H1 (cell line): Measurements from ENCODE around the gene RNF126. TPM values are rescaled to one million over a fixed set of nuclear protein-coding genes. Genes with fewer than 3 reads are reported as not detected.

ENCODE experiments used
- CTCF ChIA-PET: fragments of 300-600 bp; sonication (Branson Sonifier 250); formaldehyde crosslinking; loops from one replicate; lab custom pipeline; 2021; ENCODE audit not compliant: partially characterized antibody; lab: Charles Lee
- POLR2A ChIA-PET: fragments of 300-600 bp; sonication (Branson Sonifier 250); formaldehyde crosslinking; loops from one replicate; lab custom pipeline; 2021; ENCODE audit warnings: inconsistent platforms; ENCODE audit not compliant: partially characterized antibody; lab: Charles Lee
- DNase-seq, 2 experiments: peaks; one replicate each; pipeline versions ENCODE4 v3.0.0 to v3.0.0-alpha.2; 2010 to 2022; ENCODE audit warnings: low spot score in 2 of 2, low read depth in 1 of 2, mixed read lengths in 1 of 2
- FAIRE-seq: peaks from 2 replicates; lab custom pipeline; 2011; peaks lifted over from hg19 to GRCh38; lab: Jason Lieb, UNC
- H2AFZ ChIP-seq: 2 replicates; pipeline ENCODE4 v1.8.1; 2012; ENCODE audit warnings: low read length, inconsistent platforms
- H2AK5ac ChIP-seq: 2 replicates; pipeline ENCODE4 v1.6.1; 2013; ENCODE audit warnings: low read depth, low read length
- H2BK120ac ChIP-seq: replicated peaks from 2 replicates; pipeline ENCODE3; 2013; ENCODE audit warnings: low read depth, low read length, inconsistent platforms
- H2BK12ac ChIP-seq: 2 replicates; pipeline ENCODE4 v1.6.1; 2013; ENCODE audit warnings: low read depth, low read length
- H2BK15ac ChIP-seq: 2 replicates; pipeline ENCODE4 v1.6.1; 2013; ENCODE audit warnings: low read length
- H2BK20ac ChIP-seq: 2 replicates; pipeline ENCODE4 v1.6.1; 2013; ENCODE audit warnings: low read length
- H2BK5ac ChIP-seq: 2 replicates; pipeline ENCODE4 v1.6.1; 2013; ENCODE audit warnings: low read depth, low read length
- H3K14ac ChIP-seq: 2 replicates; pipeline ENCODE4 v1.6.1; 2013; ENCODE audit warnings: inconsistent platforms; ENCODE audit not compliant: insufficient read length
- H3K18ac ChIP-seq: 2 replicates; pipeline ENCODE4 v1.6.1; 2013; ENCODE audit warnings: low read length; ENCODE audit errors: extremely low read depth
- H3K23ac ChIP-seq: 2 replicates; pipeline ENCODE4 v1.6.1; 2013; ENCODE audit warnings: inconsistent platforms; ENCODE audit not compliant: insufficient read length
- H3K23me2 ChIP-seq: 2 replicates; pipeline ENCODE4 v1.6.1; 2013; ENCODE audit warnings: low read depth, low read length
- H3K27ac ChIP-seq: 2 replicates; pipeline ENCODE4 v1.6.1; 2011; ENCODE audit warnings: low read depth, low read length, inconsistent platforms
- H3K27me3 ChIP-seq, 4 experiments: replicated peaks in 1 of 4; 1 replicate in 1 of 4; 2 replicates in 3 of 4; pipeline versions ENCODE4 v1.6.1 to v1.8.1; 2011 to 2013; ENCODE audit warnings: low read length in 3 of 4, mild to moderate bottlenecking in 3 of 4, inconsistent platforms in 2 of 4, mixed read lengths in 2 of 4, moderate library complexity in 1 of 4; ENCODE audit not compliant: control insufficient read depth in 3 of 4, insufficient read depth in 3 of 4; ENCODE audit errors: extremely low read depth in 1 of 4
- H3K36me3 ChIP-seq, 4 experiments: 2 replicates each; pipeline versions ENCODE4 v1.6.1 to v1.8.1; 2011 to 2013; ENCODE audit warnings: mild to moderate bottlenecking in 4 of 4, low read length in 3 of 4, moderate library complexity in 2 of 4, control low read depth in 1 of 4, inconsistent platforms in 1 of 4; ENCODE audit not compliant: insufficient read depth in 4 of 4, control insufficient read depth in 2 of 4
- H3K4ac ChIP-seq: replicated peaks from 2 replicates; pipeline ENCODE3; 2013; ENCODE audit warnings: low read length, low read depth, mixed read lengths, inconsistent platforms; ENCODE audit not compliant: insufficient read length
- H3K4me1 ChIP-seq, 4 experiments: replicated peaks in 1 of 4; 1 replicate in 1 of 4; 2 replicates in 3 of 4; pipeline versions ENCODE4 v1.6.1 to v1.8.1; 2011 to 2013; ENCODE audit warnings: low read length in 3 of 4, inconsistent platforms in 2 of 4, mixed read lengths in 1 of 4; ENCODE audit not compliant: insufficient read depth in 4 of 4, control insufficient read depth in 3 of 4
- H3K4me2 ChIP-seq, 2 experiments: 2 replicates each; pipeline versions ENCODE4 v1.6.1 to v1.8.1; 2011 to 2013; ENCODE audit warnings: low read depth in 2 of 2, low read length in 2 of 2, control low read depth in 1 of 2, inconsistent platforms in 1 of 2, mild to moderate bottlenecking in 1 of 2; ENCODE audit not compliant: insufficient read depth in 1 of 2
- H3K4me3 ChIP-seq, 4 experiments: fragments of 200-600, 300-600 bp in 1 of 4; sonication (generic), shearing (Covaris generic), sonication (Bioruptor Twin) in 1 of 4; 2 replicates each; pipeline versions ENCODE4 v1.5.1 to v1.8.1; 2011 to 2016; ENCODE audit warnings: low read length in 4 of 4, low read depth in 3 of 4, control low read depth in 2 of 4, inconsistent platforms in 2 of 4, mild to moderate bottlenecking in 2 of 4, mixed read lengths in 1 of 4, moderate library complexity in 1 of 4; ENCODE audit not compliant: insufficient read depth in 2 of 4; ENCODE audit errors: extremely low read depth in 1 of 4
- H3K56ac ChIP-seq: replicated peaks from 2 replicates; pipeline ENCODE3; 2013; ENCODE audit warnings: low read depth, mild to moderate bottlenecking, mixed read lengths, low read length, inconsistent platforms; ENCODE audit not compliant: insufficient read length
- H3K79me1 ChIP-seq: 2 replicates; pipeline ENCODE4 v1.6.1; 2013; ENCODE audit warnings: low read depth, low read length, control low read depth
- H3K79me2 ChIP-seq, 2 experiments: 2 replicates each; pipeline versions ENCODE4 v1.6.1 to v1.8.1; 2012 to 2013; ENCODE audit warnings: low read length in 2 of 2, mild to moderate bottlenecking in 2 of 2, inconsistent platforms in 1 of 2; ENCODE audit not compliant: insufficient read depth in 2 of 2, control insufficient read depth in 1 of 2
- H3K9ac ChIP-seq, 4 experiments: replicated peaks in 1 of 4; 1 replicate in 1 of 4; 2 replicates in 3 of 4; pipeline versions ENCODE4 v1.6.1 to v1.8.1; 2011 to 2013; ENCODE audit warnings: low read depth in 3 of 4, low read length in 3 of 4, control low read depth in 2 of 4, mild to moderate bottlenecking in 2 of 4, moderate library complexity in 2 of 4, inconsistent platforms in 1 of 4; ENCODE audit errors: extremely low read depth in 1 of 4
- H3K9me3 ChIP-seq, 2 experiments: 2 replicates each; pipeline versions ENCODE4 v1.6.1 to v1.8.1; 2012 to 2013; ENCODE audit warnings: mild to moderate bottlenecking in 2 of 2, moderate library complexity in 2 of 2, control low read depth in 1 of 2, inconsistent platforms in 1 of 2, low read depth in 1 of 2, low read length in 1 of 2, mixed read lengths in 1 of 2; ENCODE audit not compliant: insufficient read depth in 2 of 2
- H4K20me1 ChIP-seq, 2 experiments: replicated peaks in 1 of 2; 2 replicates each; pipeline versions ENCODE3 to v1.8.1; 2011 to 2013; ENCODE audit warnings: inconsistent platforms in 2 of 2, low read length in 2 of 2, mild to moderate bottlenecking in 1 of 2; ENCODE audit not compliant: insufficient read depth in 2 of 2, control insufficient read depth in 1 of 2
- H4K5ac ChIP-seq: 2 replicates; pipeline ENCODE4 v1.6.1; 2013; ENCODE audit warnings: low read length, low read depth, mixed read lengths, inconsistent platforms; ENCODE audit not compliant: insufficient read length
- H4K8ac ChIP-seq: 2 replicates; pipeline ENCODE4 v1.8.0; 2013; ENCODE audit warnings: mild to moderate bottlenecking, moderate library complexity, low read length, inconsistent platforms; ENCODE audit not compliant: insufficient read depth; ENCODE audit errors: extremely low read depth
- H4K91ac ChIP-seq: replicated peaks from 2 replicates; pipeline ENCODE3; 2013; ENCODE audit warnings: low read length, mixed read lengths, inconsistent platforms; ENCODE audit not compliant: insufficient read length
- BRCA1 ChIP-seq: IDR thresholded peaks from 2 replicates; pipeline ENCODE4 v1.6.1; 2012; ENCODE audit warnings: low read depth, low read length, improper control_type of control experiment
- CBX8 ChIP-seq: fragments of 300-800, 300-1000 bp; sonication (generic); IDR thresholded peaks from 2 replicates; pipeline ENCODE4 v1.7.1; 2016; ENCODE audit warnings: low read depth, low read length, borderline replicate concordance
- CEBPB ChIP-seq: IDR thresholded peaks from 2 replicates; pipeline ENCODE4 v1.6.1; 2012; ENCODE audit warnings: low read depth, low read length
- CHD2 ChIP-seq: IDR thresholded peaks from 2 replicates; pipeline ENCODE4 v1.6.1; 2012; ENCODE audit warnings: low read length, improper control_type of control experiment
- EP300 ChIP-seq, 2 experiments: IDR thresholded peaks; 1 replicate in 1 of 2; 2 replicates in 1 of 2; pipeline ENCODE4 v1.6.1; 2011 to 2012; ENCODE audit warnings: low read depth in 2 of 2, low read length in 2 of 2, mild to moderate bottlenecking in 2 of 2, borderline replicate concordance in 1 of 2, inconsistent platforms in 1 of 2, moderate library complexity in 1 of 2
- EZH2 ChIP-seq: fragments of 200-600 bp; sonication (generic); IDR thresholded peaks from 2 replicates; pipeline ENCODE4 v1.7.1; 2012; ENCODE audit warnings: low read depth, mild to moderate bottlenecking, moderate library complexity, low read length, inconsistent platforms; ENCODE audit not compliant: severe bottlenecking
- MAFK ChIP-seq: IDR thresholded peaks from 2 replicates; pipeline ENCODE4 v1.6.1; 2012; ENCODE audit warnings: low read depth, mild to moderate bottlenecking, improper control_type of control experiment, low read length
- NRF1 ChIP-seq: IDR thresholded peaks from 2 replicates; pipeline ENCODE4 v1.6.1; 2011; ENCODE audit warnings: mild to moderate bottlenecking, low read depth, low read length, improper control_type of control experiment
- POLR2A ChIP-seq, 2 experiments: IDR thresholded peaks; 1 replicate in 1 of 2; 2 replicates in 1 of 2; pipeline ENCODE4 v1.6.1; 2011; ENCODE audit warnings: low read depth in 2 of 2, low read length in 2 of 2, mild to moderate bottlenecking in 2 of 2; ENCODE audit errors: control extremely low read depth in 1 of 2
- POLR2AphosphoS5 ChIP-seq: IDR thresholded peaks from 2 replicates; pipeline ENCODE4 v1.6.1; 2011; ENCODE audit warnings: low read depth, low read length
- POU5F1 ChIP-seq: IDR thresholded peaks from 2 replicates; pipeline ENCODE4 v1.6.1; 2011; ENCODE audit warnings: low read depth, mild to moderate bottlenecking, low read length, moderate library complexity
- SIX5 ChIP-seq: IDR thresholded peaks from 2 replicates; pipeline ENCODE4 v1.6.1; 2011; ENCODE audit warnings: mild to moderate bottlenecking, low read depth, low read length
- SRF ChIP-seq: IDR thresholded peaks from 2 replicates; pipeline ENCODE4 v1.6.1; 2011; ENCODE audit warnings: mild to moderate bottlenecking, low read depth, low read length, moderate library complexity
- TBP ChIP-seq: IDR thresholded peaks from 2 replicates; pipeline ENCODE4 v1.6.1; 2011; ENCODE audit warnings: low read depth, low read length, improper control_type of control experiment
- WGBS, 2 experiments: shearing (Covaris generic) in 1 of 2; methylation state at CpG; one replicate each; pipeline versions ENCODE4 v1.1.6 to v1.1.7; 2013 to 2015; ENCODE audit warnings: low lambda C conversion rate in 2 of 2, mixed read lengths in 2 of 2, inconsistent platforms in 1 of 2, low coverage in 1 of 2, missing lambda C conversion rate in 1 of 2; ENCODE audit not compliant: insufficient replicate concordance in 2 of 2, insufficient coverage in 1 of 2, insufficient read length in 1 of 2; ENCODE audit errors: extremely low coverage in 1 of 2, missing lambda C conversion rate in 1 of 2; 5-methylcytosine and 5-hydroxymethylcytosine counted together
- polyA plus RNA-seq, 7 experiments: library from polyadenylated mRNA; depleted of rRNA in 3 of 7; stranded (reverse) in 5 of 7; unstranded in 2 of 7; fragments of >200 nt in 5 of 7; fragments of 200-250 nt in 2 of 7; gene quantifications; 1 replicate in 5 of 7; 2 replicates in 1 of 7; 4 replicates in 1 of 7; pipeline versions ENCODE4 v1.2.1 to v1.2.3, GENCODE V29; 2011 to 2013; ENCODE audit warnings: missing spikeins in 2 of 7, mixed read lengths in 2 of 7
- total RNA-seq: library from RNA; stranded (reverse); fragmentation: NEBNext Ultra II Directional; extraction: Animal tissue kit (Norgen Biotek cat#: 25700); gene quantifications from 2 replicates; pipeline ENCODE4 v1.2.1, GENCODE V29; 2021

RNF126 gene
- total and polyA plus RNA-seq, 2 of the 8 experiments (the other 6 are each of a cell fraction or from before 2014, with no cell fraction given) = 21.8 to 68.0 TPM

GRCh38 chr19:624433-625109 lies 38.4 kb downstream of the RNF126 start:
- H3K27ac ChIP-seq = no peak overlapping the region
- CTCF ChIA-PET = interaction anchor here (0.9 to 3.4 kb wide), 3 partner anchors 31 to 83 kb away, joined by 3 to 12 read pairs (median 4); no protein-coding TSS in a partner anchor
- H3K36me3 ChIP-seq = peaks cover 2 to 46% (median 24%) of the 10 kb centered on the region in 4 experiments
- TF ChIP-seq EP300 (IDR thresholded peaks at IDR 0.05; ENCODE audit: borderline replicate concordance in 1 of 2, low read depth in 2 of 2, low read length in 2 of 2) (no peak), SIX5 (no peak), NRF1 (no peak), EZH2 (no peak), TBP (no peak), CBX8 (no peak), POLR2AphosphoS5 (no peak), POLR2A (IDR thresholded peaks at IDR 0.05; ENCODE audit: control extremely low read depth in 1 of 2, low read depth in 2 of 2, low read length in 2 of 2) (no peak), CHD2 (no peak), CEBPB (no peak), BRCA1 (no peak), MAFK (no peak), POU5F1 (no peak), SRF (no peak)

More at GRCh38 chr19:624433-625109, 38.4 kb downstream of the RNF126 start:
- H2AFZ ChIP-seq = no peak overlapping the region
- no peak overlapping the region for H2BK12ac ChIP-seq
- no peak overlapping the region for H3K18ac ChIP-seq
- H4K91ac ChIP-seq = no peak overlapping the region
- H4K8ac ChIP-seq = no peak overlapping the region
- no peaks in the 10 kb centered on the region for H3K4me1 ChIP-seq
- H3K14ac ChIP-seq = no peak overlapping the region
- peaks cover 3 to 11% of the 10 kb centered on the region in 2 experiments for H4K20me1 ChIP-seq
- no peak overlapping the region for H3K23ac ChIP-seq
- H2BK20ac ChIP-seq = no peak overlapping the region
- no peaks in the 10 kb centered on the region; the same call in 1 of the 2 replicates for H3K79me1 ChIP-seq
- no peak overlapping the region for H4K5ac ChIP-seq
- FAIRE-seq (no peak), DNase-seq (no peak)
- H2AK5ac ChIP-seq = no peak overlapping the region
- no peak overlapping the region for H3K4me2 ChIP-seq
- H3K9me3 ChIP-seq = no peaks in the 10 kb centered on the region
- H2BK5ac ChIP-seq = no peak overlapping the region; the same call in 1 of the 2 replicates
- H2BK120ac ChIP-seq = no peak overlapping the region
- no peak overlapping the region for H3K9ac ChIP-seq
- no peak overlapping the region for H3K56ac ChIP-seq
- H3K79me2 ChIP-seq = no peaks in the 10 kb centered on the region; a peak in 1 of 4 replicates
- H2BK15ac ChIP-seq = no peak overlapping the region
- no peaks in the 10 kb centered on the region for H3K23me2 ChIP-seq
- POLR2A ChIA-PET = interaction anchor here (1.0 to 1.4 kb wide), 3 partner anchors 28 to 50 kb away, joined by 3 to 4 read pairs (median 3); partner anchors contain the start of gene RNF126
- H3K4me3 ChIP-seq = no peak overlapping the region
- H3K4ac ChIP-seq = no peak overlapping the region
- H3K27me3 ChIP-seq = no peaks in the 10 kb centered on the region
- 89% methylated on average over 22 of the region's 24 CpGs; no CpG with 5 or more reads in 1 of the 2 experiments for WGBS, 2 experiments
